Inferior parietal cortex (tissue), 1 donor: ENCODE results near the gene SP140.
"Not testable (repeated sequence)": the region's sequence is repeated elsewhere in the genome, so short reads cannot be mapped to it uniquely, and the experiment has no call there.

Experiments
- DNase-seq: peaks from one replicate; pipeline ENCODE4 v3.0.0-alpha.2; 2016; ENCODE audit errors: extremely low spot score

Gene SP140

GRCh38 chr2:230226051-230226551 is 565 bp downstream of the SP140 start:
- no peak for DNase-seq

GRCh38 chr2:230227216-230227615 is 1.7 kb downstream of the SP140 start:
- DNase-seq: no peak

GRCh38 chr2:230230087-230230486 is 4.6 kb downstream of the SP140 start:
- no peak for DNase-seq

GRCh38 chr2:230230496-230231200 is 5.1 kb downstream of the SP140 start:
- no peak for DNase-seq

GRCh38 chr2:230231251-230231650 is 5.7 kb downstream of the SP140 start:
- DNase-seq: no peak

GRCh38 chr2:230234122-230234722 is 8.7 kb downstream of the SP140 start:
- no peak for DNase-seq

- DNase-seq: no peak
Observed at GRCh38 chr2:230234845-230235244, 9.3 kb downstream of the SP140 start.

GRCh38 chr2:230244211-230244610 is 18.7 kb downstream of the SP140 start:
- DNase-seq: no peak

GRCh38 chr2:230246206-230246605 is 20.7 kb downstream of the SP140 start:
- no peak for DNase-seq

GRCh38 chr2:230250231-230250630 is 24.7 kb downstream of the SP140 start:
- no peak for DNase-seq

GRCh38 chr2:230254152-230254881 is 28.8 kb downstream of the SP140 start:
- DNase-seq: no peak

- DNase-seq: no peak
Observed at GRCh38 chr2:230256733-230257332, 31.3 kb downstream of the SP140 start.

GRCh38 chr2:230258483-230258882 is 32.9 kb downstream of the SP140 start:
- no peak for DNase-seq

GRCh38 chr2:230262246-230262645 is 36.7 kb downstream of the SP140 start:
- DNase-seq: no peak

GRCh38 chr2:230264945-230265344 is 39.4 kb downstream of the SP140 start:
- not testable (repeated sequence) for DNase-seq

GRCh38 chr2:230266638-230267037 is 41.1 kb downstream of the SP140 start:
- no peak for DNase-seq

GRCh38 chr2:230267059-230267458 is 41.5 kb downstream of the SP140 start:
- no peak for DNase-seq

- no peak for DNase-seq
Observed at GRCh38 chr2:230267556-230267955, 42.0 kb downstream of the SP140 start.

GRCh38 chr2:230268606-230269243 is 43.2 kb downstream of the SP140 start:
- DNase-seq: no peak

GRCh38 chr2:230269715-230270114 is 44.2 kb downstream of the SP140 start:
- DNase-seq: no peak

GRCh38 chr2:230282936-230283335 is 57.4 kb downstream of the SP140 start:
- DNase-seq: no peak

GRCh38 chr2:230286048-230286447 is 60.5 kb downstream of the SP140 start:
- DNase-seq: no peak
